ENCODE data around the gene HMCN2. TPM values are rescaled to one million over a fixed set of nuclear protein-coding genes. Genes with fewer than 3 reads are reported as not detected.

Gene HMCN2
- total and polyA plus RNA-seq, 4 donors = 0.24 to 1.8 (median 0.29) TPM

- no peaks in the 10 kb centered on the region for H3K27me3 ChIP-seq (ENCODE audit: control insufficient read depth in 4 of 4, insufficient read depth in 4 of 4, low read length in 3 of 4)
- no peak for DNase-seq (ENCODE audit: low spot score)
- no peak overlapping the region for H3K4me3 ChIP-seq (ENCODE audit: low read depth in 1 of 3, low read length in 3 of 3)
- 73% methylated on average over 9 of the region's 9 CpGs for WGBS
- H3K36me3 ChIP-seq (ENCODE audit: control insufficient read depth in 4 of 4, insufficient read depth in 3 of 4, low read depth in 1 of 4, low read length in 3 of 4) = no peaks in the 10 kb centered on the region
- no peaks in the 10 kb centered on the region for H3K9me3 ChIP-seq (ENCODE audit: control insufficient read depth in 4 of 4, low read length in 3 of 4)
- H3K27ac ChIP-seq (ENCODE audit: low read depth in 1 of 2, low read length in 2 of 2) = no peak overlapping the region
- TF ChIP-seq HNF4A (conservative IDR thresholded peaks at IDR 0.05) (no peak), ZBTB33 (IDR thresholded peaks at IDR 0.05) (no peak), FOXA1 (IDR thresholded peaks at IDR 0.05) (no peak), REST (IDR thresholded peaks at IDR 0.05) (no peak), SP1 (IDR thresholded peaks at IDR 0.05) (no peak), TAF1 (conservative IDR thresholded peaks at IDR 0.05) (no peak), EGR1 (IDR thresholded peaks at IDR 0.05; ENCODE audit: low read depth in 2 of 2) (no peak), FOXA2 (IDR thresholded peaks at IDR 0.05) (no peak), RAD21 (IDR thresholded peaks at IDR 0.05) (no peak)
- H3K9ac ChIP-seq (ENCODE audit: low read depth in 1 of 2, low read length in 2 of 2) = no peak overlapping the region
- peaks cover 0 to 8% (median 6%) of the 10 kb centered on the region in 4 donors for H3K4me1 ChIP-seq (ENCODE audit: control insufficient read depth in 4 of 4, insufficient read depth in 4 of 4, low read length in 3 of 4)
Observed at GRCh38 chr9:130285271-130285670, 19.7 kb downstream of the HMCN2 start.

GRCh38 chr9:130286072-130286770, 20.7 kb downstream of the HMCN2 start:
- Histone ChIP-seq H3K27ac (ENCODE audit: low read depth in 1 of 2, low read length in 2 of 2) (no peak overlapping the region), H3K27me3 (ENCODE audit: control insufficient read depth in 4 of 4, insufficient read depth in 4 of 4, low read length in 3 of 4) (no peaks in the 10 kb centered on the region), H3K4me1 (ENCODE audit: control insufficient read depth in 4 of 4, insufficient read depth in 4 of 4, low read length in 3 of 4) (peaks cover 0 to 8% (median 6%) of the 10 kb centered on the region in 4 donors), H3K36me3 (ENCODE audit: control insufficient read depth in 4 of 4, insufficient read depth in 3 of 4, low read depth in 1 of 4, low read length in 3 of 4) (no peaks in the 10 kb centered on the region), H3K9ac (ENCODE audit: low read depth in 1 of 2, low read length in 2 of 2) (no peak overlapping the region), H3K4me3 (ENCODE audit: low read depth in 1 of 3, low read length in 3 of 3) (no peak overlapping the region), H3K9me3 (ENCODE audit: control insufficient read depth in 4 of 4, low read length in 3 of 4) (no peaks in the 10 kb centered on the region)
- DNase-seq (ENCODE audit: low spot score) = no peak
- 84% methylated on average over 17 of the region's 17 CpGs for WGBS
- TF ChIP-seq CTCF (IDR thresholded peaks at IDR 0.05; ENCODE audit: low read depth, low read length, missing input control) (no peak), TAF1 (conservative IDR thresholded peaks at IDR 0.05) (no peak), HNF4G (IDR thresholded peaks at IDR 0.05) (no peak), GABPA (IDR thresholded peaks at IDR 0.05 in 1 of 2, conservative IDR thresholded peaks at IDR 0.05 in 1 of 2) (no peak), HNF4A (conservative IDR thresholded peaks at IDR 0.05) (no peak), EGR1 (IDR thresholded peaks at IDR 0.05; ENCODE audit: low read depth in 2 of 2) (no peak), SP1 (IDR thresholded peaks at IDR 0.05) (no peak), RAD21 (IDR thresholded peaks at IDR 0.05) (no peak), ATF3 (IDR thresholded peaks at IDR 0.05) (no peak), MAX (IDR thresholded peaks at IDR 0.05) (no peak), YY1 (IDR thresholded peaks at IDR 0.05) (no peak), RXRA (IDR thresholded peaks at IDR 0.05) (no peak), FOXA1 (IDR thresholded peaks at IDR 0.05) (no peak), JUND (IDR thresholded peaks at IDR 0.05) (no peak), FOXA2 (IDR thresholded peaks at IDR 0.05) (no peak), NR2F2 (IDR thresholded peaks at IDR 0.05) (no peak), ZBTB33 (IDR thresholded peaks at IDR 0.05) (no peak)

Measured in liver (tissue), 9 donors.